Left renal pelvis (tissue), 4 donors: ENCODE measurements around the gene ARL5C. TPM values are rescaled to one million over a fixed set of nuclear protein-coding genes. Genes with fewer than 3 reads are reported as not detected.
"Not testable (repeated sequence)": the region's sequence is repeated elsewhere in the genome, so short reads cannot be mapped to it uniquely, and the experiment has no call there.

Experiments used
- DNase-seq, 4 donors: peaks; one replicate each; pipeline ENCODE4 v3.0.0-alpha.2; 2013; ENCODE audit warnings: low read depth in 4 of 4, low spot score in 3 of 4
- polyA plus RNA-seq, 4 donors: library from polyadenylated mRNA; unstranded; fragments of 120-200 nt; gene quantifications; one replicate each; pipeline ENCODE4 v1.2.1, GENCODE V29; 2013; ENCODE audit not compliant: insufficient read length in 4 of 4

The ARL5C gene
- polyA plus RNA-seq, 4 donors: 0.09 to 0.27 TPM; not detected in 2

- DNase-seq: no peak
These were observed 3.6 kb upstream of the ARL5C start for GRCh38 chr17:39169518-39169917.

- DNase-seq: no peak
These were observed 3.1 kb upstream of the ARL5C start for GRCh38 chr17:39169101-39169500.

- not testable (repeated sequence) for DNase-seq
These were observed 2.5 kb upstream of the ARL5C start for GRCh38 chr17:39168503-39168902.

- DNase-seq: no peak
These were observed 1.5 kb upstream of the ARL5C start for GRCh38 chr17:39167476-39167875.

GRCh38 chr17:39166437-39167335, 725 bp upstream of the ARL5C start:
- DNase-seq: no peak

- DNase-seq: no peak
These were observed 652 bp downstream of the ARL5C start for GRCh38 chr17:39165178-39165840.

GRCh38 chr17:39164675-39165143, 1.3 kb downstream of the ARL5C start:
- DNase-seq: peak; percentile 74 to 79 (median 78)

- DNase-seq: no peak
These were observed 4.0 kb downstream of the ARL5C start for GRCh38 chr17:39161962-39162361.

GRCh38 chr17:39158623-39159022, 7.3 kb downstream of the ARL5C start:
- DNase-seq: no peak

- DNase-seq: no peak
These were observed 9.5 kb downstream of the ARL5C start for GRCh38 chr17:39156491-39156890.

GRCh38 chr17:39155654-39156053, 10.3 kb downstream of the ARL5C start:
- DNase-seq: no peak

GRCh38 chr17:39153599-39154051, 12.3 kb downstream of the ARL5C start:
- peak; percentile 77 to 84 (median 82) for DNase-seq

- DNase-seq: no peak
These were observed 13.8 kb downstream of the ARL5C start for GRCh38 chr17:39151943-39152818.

- no peak for DNase-seq
These were observed 14.6 kb downstream of the ARL5C start, which contains the start of gene PLXDC1 for GRCh38 chr17:39151150-39151942. Gene PLXDC1, minus strand, starts transcription at chr17:39151637. Its CDS starts 200 bp downstream, at chr17:39151437.

GRCh38 chr17:39150795-39151149, 15.2 kb downstream of the ARL5C start:
- DNase-seq: no peak

GRCh38 chr17:39150104-39150634, 15.8 kb downstream of the ARL5C start:
- DNase-seq: no peak

GRCh38 chr17:39147221-39148185, 18.5 kb downstream of the ARL5C start:
- no peak for DNase-seq

GRCh38 chr17:39146273-39146672, 19.7 kb downstream of the ARL5C start:
- DNase-seq: no peak
